Osteocyte (in vitro differentiated cells): ENCODE data around the gene C1GALT1. TPM values are rescaled to one million over a fixed set of nuclear protein-coding genes. Genes with fewer than 3 reads are reported as not detected.
A peak's percentile ranks its signal among the peaks of the same experiment; 100 is the strongest.

ENCODE experiments used
- DNase-seq: peaks from one replicate; pipeline ENCODE4 v3.0.0; 2021; ENCODE audit warnings: mixed read lengths; ENCODE audit not compliant: unreplicated experiment; ENCODE audit errors: extremely low spot score
- H3K27ac Mint-ChIP-seq: one replicate; pipeline ENCODE4 v1.8.0; 2021; ENCODE audit warnings: mild to moderate bottlenecking, mixed read lengths; ENCODE audit not compliant: unreplicated experiment
- H3K27me3 Mint-ChIP-seq: one replicate; pipeline ENCODE4 v1.8.0; 2021; ENCODE audit warnings: mixed read lengths; ENCODE audit not compliant: unreplicated experiment
- H3K36me3 Mint-ChIP-seq: one replicate; pipeline ENCODE4 v1.8.0; 2021; ENCODE audit warnings: mixed read lengths; ENCODE audit not compliant: unreplicated experiment
- H3K4me1 Mint-ChIP-seq: one replicate; pipeline ENCODE4 v1.8.0; 2021; ENCODE audit warnings: mixed read lengths; ENCODE audit not compliant: unreplicated experiment
- H3K4me3 Mint-ChIP-seq: one replicate; pipeline ENCODE4 v1.8.0; 2021; ENCODE audit warnings: mild to moderate bottlenecking, moderate library complexity, mixed read lengths; ENCODE audit not compliant: unreplicated experiment
- H3K9me3 Mint-ChIP-seq: one replicate; pipeline ENCODE4 v1.8.0; 2021; ENCODE audit warnings: mixed read lengths; ENCODE audit not compliant: unreplicated experiment
- CTCF ChIP-seq: fragments of 200-600 bp; sonication (generic); IDR thresholded peaks from 2 replicates; pipeline ENCODE4 v1.5.0; 2021; ENCODE audit warnings: antibody characterized with exemption, mild to moderate bottlenecking, moderate library complexity
- total RNA-seq: library from RNA; stranded (reverse); gene quantifications from 2 replicates; pipeline ENCODE4 v1.2.1, GENCODE V29; 2021

C1GALT1 gene
- total RNA-seq, 1 donor from 2014 or later = 30.9 TPM

GRCh38 chr7:7183838-7184463, 1.6 kb downstream of the C1GALT1 start:
- peak overlapping the region; percentile 79 for H3K27ac Mint-ChIP-seq
- H3K36me3 Mint-ChIP-seq = peaks cover 2% of the 10 kb centered on the region
- no peaks in the 10 kb centered on the region for H3K27me3 Mint-ChIP-seq
- peaks cover 29% of the 10 kb centered on the region for H3K4me1 Mint-ChIP-seq
- H3K4me3 Mint-ChIP-seq = peak overlapping the region; percentile 82
- TF ChIP-seq CTCF = no peak
- no peaks in the 10 kb centered on the region for H3K9me3 Mint-ChIP-seq
- no peak for DNase-seq

- no peak for DNase-seq
- Mint-ChIP-seq H3K36me3 (peaks cover 2% of the 10 kb centered on the region), H3K27ac (no peak overlapping the region), H3K27me3 (no peaks in the 10 kb centered on the region), H3K4me3 (no peak overlapping the region), H3K4me1 (peaks cover 38% of the 10 kb centered on the region), H3K9me3 (no peaks in the 10 kb centered on the region)
- no peak for TF ChIP-seq CTCF
These were observed 3.1 kb downstream of the C1GALT1 start for GRCh38 chr7:7185371-7185989.

GRCh38 chr7:7188091-7188490, 5.7 kb downstream of the C1GALT1 start:
- peaks cover 4% of the 10 kb centered on the region for H3K9me3 Mint-ChIP-seq
- no peak for TF ChIP-seq CTCF
- peaks cover 10% of the 10 kb centered on the region for H3K36me3 Mint-ChIP-seq
- peaks cover 32% of the 10 kb centered on the region for H3K4me1 Mint-ChIP-seq
- no peaks in the 10 kb centered on the region for H3K27me3 Mint-ChIP-seq
- H3K27ac Mint-ChIP-seq = no peak overlapping the region
- H3K4me3 Mint-ChIP-seq = no peak overlapping the region
- DNase-seq = no peak

- peaks cover 8% of the 10 kb centered on the region for H3K9me3 Mint-ChIP-seq
- H3K4me1 Mint-ChIP-seq = peaks cover 29% of the 10 kb centered on the region
- no peak overlapping the region for H3K27ac Mint-ChIP-seq
These were observed 6.4 kb downstream of the C1GALT1 start for GRCh38 chr7:7188742-7189141.

More at GRCh38 chr7:7188742-7189141, 6.4 kb downstream of the C1GALT1 start:
- Mint-ChIP-seq H3K36me3 (peaks cover 14% of the 10 kb centered on the region), H3K27me3 (no peaks in the 10 kb centered on the region), H3K4me3 (no peak overlapping the region)
- no peak for TF ChIP-seq CTCF
- DNase-seq = no peak
